NOMO-1 treated with DMSO at 0.1 percent for 48 hours (cell line): ENCODE measurements around the gene SPCS1.
A peak's percentile ranks its signal among the peaks of the same experiment; 100 is the strongest.
"Not testable (repeated sequence)": the region's sequence is repeated elsewhere in the genome, so short reads cannot be mapped to it uniquely, and the experiment has no call there.

ENCODE experiments used
- DNase-seq: peaks from one replicate; lab custom pipeline; 2025; ENCODE audit not compliant: unreplicated experiment; lab: John Stamatoyannopoulos, UW

Gene SPCS1

DNA sequence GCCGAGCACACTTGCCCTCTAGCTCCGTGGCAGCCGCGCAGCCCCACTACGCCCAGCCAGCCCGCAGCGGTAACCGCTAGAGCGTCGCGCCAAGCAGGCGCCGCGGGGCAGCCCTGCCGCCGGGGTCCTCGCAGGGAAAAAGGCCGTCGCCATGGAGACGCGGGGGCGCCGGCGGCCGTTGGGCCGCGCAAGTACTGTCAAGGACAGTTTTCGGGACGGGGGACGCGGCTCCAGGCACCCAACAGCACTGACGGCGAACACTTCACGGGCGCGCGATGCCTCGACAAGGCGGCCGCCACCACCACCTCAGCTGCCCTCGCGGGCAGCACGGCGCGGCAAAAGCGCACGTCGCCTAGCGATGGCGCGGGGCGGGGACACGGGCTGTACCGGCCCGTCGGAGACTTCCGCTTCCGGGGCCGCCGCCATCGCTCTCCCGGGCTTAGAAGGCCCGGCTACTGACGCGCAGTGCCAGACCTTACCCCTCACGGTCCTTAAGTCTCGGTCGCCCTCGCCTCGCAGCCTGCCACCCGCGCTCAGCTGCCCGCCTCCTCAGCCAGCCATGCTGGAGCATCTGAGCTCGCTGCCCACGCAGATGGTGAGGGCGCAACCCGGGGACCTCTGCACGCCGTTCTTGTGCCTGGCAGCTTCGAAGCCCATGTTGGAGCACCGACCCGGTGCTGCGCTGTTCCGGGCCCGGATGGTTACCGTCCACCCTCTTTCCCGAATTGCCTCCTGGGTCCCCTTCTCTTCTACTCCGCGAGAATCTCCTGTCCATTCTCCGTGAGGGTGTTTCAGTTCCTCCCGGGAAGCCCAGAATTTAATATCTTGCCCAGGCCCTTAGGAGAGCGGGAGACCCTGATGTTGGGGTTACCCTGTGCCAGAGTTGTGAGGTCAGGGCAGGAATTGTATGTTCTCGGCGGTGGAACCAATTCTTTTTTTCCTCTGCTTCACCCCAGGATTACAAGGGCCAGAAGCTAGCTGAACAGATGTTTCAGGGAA is at the start of gene SPCS1, which contains the start of gene GLT8D1:
SPCS1 (plus strand) TSS at position 419 of the 999 bp plus-strand sequence; CDS start at position 560, 141 bp downstream.
GLT8D1 (minus strand) TSS at position 104 of the 999 bp plus-strand sequence. CDS start 5,331 bp downstream, outside the sequence.
- DNase-seq: peak; percentile 86

DNA sequence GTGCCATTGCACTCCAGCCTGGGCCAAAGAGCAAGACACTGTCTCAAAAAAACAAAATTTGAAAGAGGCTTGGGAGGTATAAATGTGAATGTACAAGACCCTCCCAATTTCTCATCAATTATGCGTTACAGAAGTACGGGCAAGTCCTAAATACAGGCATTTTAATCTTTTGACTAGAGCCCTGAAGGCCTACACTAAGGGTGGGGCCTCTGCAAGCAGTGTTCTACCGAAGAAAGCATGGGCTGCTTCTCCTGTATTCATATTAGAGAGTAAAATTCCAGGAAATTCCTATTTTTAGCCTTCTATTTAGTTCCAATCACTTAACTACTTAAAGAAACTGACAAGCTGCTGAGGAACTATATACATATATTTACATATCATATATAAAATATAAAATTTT is 45.9 kb upstream of the SPCS1 start:
- no peak for DNase-seq

DNA sequence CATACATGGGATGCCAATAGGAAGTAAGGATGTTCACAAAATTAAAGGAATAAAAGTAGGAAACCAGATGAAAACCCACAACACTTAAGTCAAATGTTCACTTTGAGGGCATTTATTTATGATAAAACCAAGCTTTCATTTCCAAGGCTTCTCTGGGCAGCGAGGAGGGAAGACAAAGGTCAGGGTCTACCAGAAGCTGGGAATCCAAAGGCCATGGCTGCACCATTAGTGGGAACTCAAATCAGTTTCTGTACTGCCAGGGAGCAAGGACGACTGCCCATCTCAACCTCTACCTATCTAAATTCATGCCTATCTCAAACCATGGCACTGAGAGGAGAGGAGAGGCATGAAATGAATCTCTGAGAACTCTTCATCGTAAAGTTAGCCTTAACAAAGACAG is 42.8 kb upstream of the SPCS1 start:
- no peak for DNase-seq

DNA sequence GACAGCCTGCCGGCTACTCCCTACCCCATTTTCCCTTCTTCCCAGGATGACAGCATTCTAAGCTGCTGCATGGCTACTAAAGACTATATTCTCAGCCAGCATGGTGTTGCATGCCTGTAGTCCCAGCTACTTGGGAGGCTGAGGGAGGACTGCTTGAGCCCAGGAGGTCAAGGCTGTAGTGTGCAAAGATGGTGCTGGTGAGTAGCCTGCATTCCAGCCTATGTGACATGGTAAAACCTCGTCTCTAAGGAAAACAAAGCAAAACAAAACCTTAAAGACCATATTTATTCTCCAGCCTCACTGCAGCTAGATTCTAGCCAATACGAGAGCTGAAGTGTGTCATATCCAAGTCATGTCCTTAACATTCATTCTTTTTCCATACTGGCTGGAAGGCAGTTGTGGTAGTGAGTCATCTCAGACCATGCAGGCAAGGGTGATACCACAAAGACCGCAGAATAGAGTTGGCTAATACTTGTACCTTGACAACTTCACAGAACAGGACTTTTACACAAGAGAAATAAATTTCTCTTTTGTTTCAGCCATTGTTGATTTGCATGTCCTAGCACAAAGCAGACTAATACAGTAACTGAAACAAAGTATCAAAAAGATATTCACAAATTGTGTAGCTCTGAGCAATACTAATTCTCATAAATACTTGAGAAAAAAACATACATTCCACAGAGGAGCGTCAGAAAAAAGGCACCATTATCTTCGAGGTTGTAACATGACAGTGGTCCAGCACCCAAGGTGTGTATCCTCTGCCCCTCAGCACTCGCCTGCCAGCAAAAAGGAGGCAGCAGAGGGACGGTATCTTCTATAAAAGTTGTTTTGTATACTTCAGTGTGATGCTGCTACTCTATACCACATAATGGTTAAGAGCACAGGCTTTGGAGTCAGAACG is 35.0 kb upstream of the SPCS1 start:
- peak; percentile 96 for DNase-seq

DNA sequence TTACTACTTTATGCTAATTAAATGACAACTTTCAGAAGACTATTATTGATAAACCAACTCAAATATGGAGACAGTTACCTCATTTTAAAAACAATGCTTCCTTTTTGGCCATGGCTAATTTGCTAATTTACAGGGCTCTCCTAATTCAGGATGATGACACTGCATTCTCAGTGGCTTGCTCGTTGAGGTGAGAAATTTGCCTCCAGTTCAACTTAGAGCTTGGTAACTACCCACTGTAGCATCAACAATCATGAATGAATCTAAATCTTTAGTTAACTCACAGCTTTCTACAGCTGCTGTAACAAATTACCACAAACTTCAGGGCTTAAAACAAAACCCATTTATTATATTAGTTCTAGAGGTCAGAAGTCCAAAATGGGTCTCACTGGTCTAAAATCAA is 34.2 kb upstream of the SPCS1 start:
- DNase-seq: peak; percentile 20

DNA sequence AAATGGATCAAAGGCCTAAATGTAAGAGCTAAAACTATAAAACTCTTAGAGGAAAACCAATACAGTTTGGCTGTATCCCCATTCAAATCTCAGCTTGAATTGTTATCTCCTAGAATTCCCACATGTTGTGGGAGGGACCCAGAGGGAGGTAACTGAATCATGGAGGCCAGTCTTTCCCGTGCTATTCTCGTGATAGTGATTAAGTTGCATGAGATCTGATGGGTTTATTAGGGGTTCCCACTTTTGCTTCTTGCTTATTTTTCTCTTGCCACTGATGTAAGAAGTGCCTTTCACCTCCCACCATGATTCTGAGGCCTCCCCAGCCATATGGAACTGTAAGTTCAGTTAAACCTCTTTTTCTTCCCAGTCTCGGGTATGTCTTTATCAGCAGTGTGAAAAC is 29.7 kb upstream of the SPCS1 start:
- not testable (repeated sequence) for DNase-seq

DNA sequence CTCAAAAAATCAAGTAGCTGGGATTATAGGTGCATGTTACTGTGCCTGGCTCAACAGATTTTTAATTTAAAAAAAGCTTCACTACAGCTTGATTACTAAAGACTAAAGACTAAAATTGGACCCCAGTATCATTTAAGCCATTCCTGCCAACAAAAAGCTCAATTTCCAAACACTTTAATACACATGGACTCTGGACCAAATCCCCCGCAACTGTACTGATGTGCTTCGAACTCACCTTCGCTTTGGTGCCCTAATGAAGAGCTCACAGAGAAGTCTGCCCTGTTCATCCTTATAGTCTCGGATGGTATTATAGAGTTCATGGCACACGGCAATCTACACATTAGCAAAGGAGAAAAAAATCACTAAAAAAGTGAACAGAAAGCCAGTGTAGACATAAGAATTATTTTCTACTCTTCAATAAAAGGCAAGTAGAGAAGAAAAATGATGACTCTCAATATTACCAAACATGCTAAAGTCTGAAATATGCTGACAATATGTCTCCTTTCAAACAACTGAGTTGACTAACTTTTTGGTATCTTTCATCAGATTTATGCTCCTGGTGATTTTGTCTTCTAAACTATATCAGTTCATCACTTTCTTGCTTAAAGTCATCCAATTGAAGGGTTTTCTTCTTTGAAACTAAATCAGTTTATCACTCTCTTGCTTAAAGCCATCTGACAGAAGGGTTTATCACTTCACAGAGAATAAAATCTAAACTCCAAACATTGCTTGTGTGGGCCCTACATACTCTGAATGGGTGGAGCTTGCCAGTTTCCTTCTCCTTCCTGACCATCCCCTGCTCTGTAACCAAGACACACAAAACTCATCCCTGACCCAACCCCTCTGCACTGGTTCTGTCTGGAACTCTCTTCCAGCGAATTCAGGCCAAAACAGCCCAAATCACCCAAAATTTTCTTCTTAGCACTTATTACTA is 27.4 kb upstream of the SPCS1 start:
- no peak for DNase-seq

DNA sequence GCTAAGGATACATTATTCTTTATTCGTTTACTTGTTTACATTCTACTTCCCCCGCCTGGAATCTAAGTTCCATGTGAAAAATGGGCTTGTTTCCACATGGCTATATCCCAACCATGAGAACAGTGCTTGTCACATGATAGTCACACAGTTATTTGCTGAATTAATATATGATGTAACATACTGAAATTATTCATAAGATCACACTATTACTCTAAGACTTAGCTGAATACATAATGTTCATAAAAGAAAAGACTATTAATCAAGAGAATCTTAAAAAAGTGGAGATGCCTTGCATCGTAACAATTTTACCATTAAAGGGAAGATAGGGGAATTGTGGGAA is 26.7 kb upstream of the SPCS1 start:
- DNase-seq: no peak

DNA sequence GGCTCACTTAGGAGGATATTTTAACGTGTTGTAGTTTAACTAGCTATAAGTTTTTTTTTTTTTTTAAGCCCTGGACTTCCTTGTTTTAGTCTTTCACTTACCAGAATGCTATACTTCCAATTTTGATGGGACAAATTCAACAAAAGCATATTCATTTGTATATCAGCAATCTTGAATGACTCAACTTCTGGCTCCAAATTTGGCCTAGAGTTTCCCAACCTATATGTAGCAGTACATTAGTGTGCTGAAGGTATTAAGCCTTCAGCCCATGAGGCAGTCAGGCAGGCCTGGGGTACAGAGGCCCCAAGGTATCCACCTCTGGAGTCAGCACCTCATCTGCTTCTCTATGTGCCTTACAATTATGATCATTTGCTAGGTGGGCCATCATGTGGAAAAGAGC is 26.1 kb upstream of the SPCS1 start:
- DNase-seq: no peak

DNA sequence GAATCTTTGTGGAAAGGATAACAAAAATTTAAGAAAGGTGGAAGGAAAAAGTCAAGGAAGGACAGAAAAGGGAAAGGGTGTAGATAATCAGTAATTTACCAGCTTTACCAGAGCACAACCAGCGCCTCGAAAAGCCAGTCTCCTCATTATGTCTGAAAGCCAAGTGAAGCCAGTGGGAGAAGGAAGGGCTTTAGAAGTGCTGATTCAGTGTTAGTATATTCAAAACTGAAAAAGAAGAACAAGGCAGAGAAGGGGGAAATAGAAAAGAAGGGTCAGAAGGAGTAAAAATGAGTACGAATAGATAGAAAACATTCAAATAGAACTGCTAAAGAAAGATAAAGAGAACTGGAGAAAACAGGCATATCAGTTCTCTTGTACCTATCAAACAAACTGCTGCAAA is 24.3 kb upstream of the SPCS1 start:
- peak; percentile 48 for DNase-seq

DNA sequence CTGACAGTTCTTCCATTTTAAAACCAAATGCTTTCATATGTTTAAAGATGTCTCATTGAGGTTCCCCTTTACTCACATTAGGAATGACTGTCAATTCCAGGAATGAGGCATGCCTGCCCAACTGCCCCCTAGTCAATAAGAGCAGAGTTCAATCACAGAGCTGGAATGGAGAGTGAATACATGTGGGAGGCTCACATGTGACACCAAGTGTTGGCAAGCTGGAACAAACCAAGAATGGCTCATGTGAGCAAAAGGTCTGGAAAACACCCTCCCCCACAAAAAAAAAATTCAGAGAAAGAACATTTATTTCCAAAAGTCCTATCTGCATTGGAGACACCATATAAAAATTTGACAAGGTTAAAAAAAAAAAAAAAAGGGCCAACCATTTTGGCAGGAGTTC is 23.9 kb upstream of the SPCS1 start:
- no peak for DNase-seq

DNA sequence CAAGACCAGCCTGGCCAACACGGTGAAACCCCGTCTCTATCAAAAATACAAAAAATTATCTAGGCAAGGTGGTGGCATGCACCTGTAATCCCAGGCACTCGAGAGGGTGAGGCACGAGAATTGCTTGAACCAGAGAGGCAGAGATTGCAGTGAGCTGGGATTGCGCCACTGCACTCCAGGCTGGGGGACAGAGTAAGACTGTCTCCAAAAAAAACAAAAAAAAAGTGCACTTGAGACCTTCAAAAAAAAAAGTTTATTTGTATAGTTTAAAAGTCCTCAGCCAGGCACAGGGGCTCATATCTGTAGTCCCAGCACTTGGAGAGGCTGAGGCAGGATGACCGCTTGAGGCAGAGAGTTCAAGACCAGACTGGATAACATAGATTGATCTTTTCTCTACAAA is 22.3 kb upstream of the SPCS1 start:
- no peak for DNase-seq

DNA sequence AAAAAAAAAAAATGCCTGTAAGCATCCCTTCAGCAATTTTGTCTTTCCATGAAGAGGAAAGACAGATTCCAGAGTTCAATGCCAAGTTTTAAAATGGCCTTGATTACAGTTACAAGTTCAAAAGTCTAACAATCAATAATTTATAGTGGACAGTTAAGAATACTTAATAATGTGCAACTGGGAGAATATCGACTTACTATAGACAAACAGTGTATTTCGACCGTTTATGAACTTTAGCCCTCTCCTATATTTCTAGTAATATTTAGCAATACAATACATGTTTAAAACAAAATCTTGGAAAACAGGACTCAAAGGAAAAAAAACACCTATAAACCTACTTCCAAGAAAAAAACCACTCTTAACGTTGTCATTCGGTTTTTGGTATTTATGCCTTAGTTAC is 21.7 kb upstream of the SPCS1 start:
- no peak for DNase-seq

DNA sequence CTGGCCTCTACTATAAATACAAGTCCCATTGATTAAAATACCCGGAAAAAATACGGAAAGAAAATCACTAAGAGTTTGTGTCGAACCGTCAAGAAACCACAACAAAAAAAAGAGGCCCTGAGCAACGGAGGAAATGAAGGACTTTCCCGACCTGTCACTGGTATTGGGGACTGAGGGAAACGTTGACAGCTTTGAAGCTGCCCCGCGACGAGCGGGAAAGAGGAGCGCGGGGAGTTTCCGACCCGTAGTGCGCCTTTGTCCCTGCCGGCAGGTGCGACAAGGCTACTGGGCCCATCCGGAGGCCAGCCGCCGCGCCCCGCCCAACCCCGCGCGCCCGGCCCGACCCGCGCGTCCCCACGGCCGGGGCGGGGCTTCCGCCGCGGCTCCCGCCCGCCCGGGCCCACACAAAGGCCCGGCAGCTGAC is 20.6 kb upstream of the SPCS1 start:
- DNase-seq: peak; percentile 72

DNA sequence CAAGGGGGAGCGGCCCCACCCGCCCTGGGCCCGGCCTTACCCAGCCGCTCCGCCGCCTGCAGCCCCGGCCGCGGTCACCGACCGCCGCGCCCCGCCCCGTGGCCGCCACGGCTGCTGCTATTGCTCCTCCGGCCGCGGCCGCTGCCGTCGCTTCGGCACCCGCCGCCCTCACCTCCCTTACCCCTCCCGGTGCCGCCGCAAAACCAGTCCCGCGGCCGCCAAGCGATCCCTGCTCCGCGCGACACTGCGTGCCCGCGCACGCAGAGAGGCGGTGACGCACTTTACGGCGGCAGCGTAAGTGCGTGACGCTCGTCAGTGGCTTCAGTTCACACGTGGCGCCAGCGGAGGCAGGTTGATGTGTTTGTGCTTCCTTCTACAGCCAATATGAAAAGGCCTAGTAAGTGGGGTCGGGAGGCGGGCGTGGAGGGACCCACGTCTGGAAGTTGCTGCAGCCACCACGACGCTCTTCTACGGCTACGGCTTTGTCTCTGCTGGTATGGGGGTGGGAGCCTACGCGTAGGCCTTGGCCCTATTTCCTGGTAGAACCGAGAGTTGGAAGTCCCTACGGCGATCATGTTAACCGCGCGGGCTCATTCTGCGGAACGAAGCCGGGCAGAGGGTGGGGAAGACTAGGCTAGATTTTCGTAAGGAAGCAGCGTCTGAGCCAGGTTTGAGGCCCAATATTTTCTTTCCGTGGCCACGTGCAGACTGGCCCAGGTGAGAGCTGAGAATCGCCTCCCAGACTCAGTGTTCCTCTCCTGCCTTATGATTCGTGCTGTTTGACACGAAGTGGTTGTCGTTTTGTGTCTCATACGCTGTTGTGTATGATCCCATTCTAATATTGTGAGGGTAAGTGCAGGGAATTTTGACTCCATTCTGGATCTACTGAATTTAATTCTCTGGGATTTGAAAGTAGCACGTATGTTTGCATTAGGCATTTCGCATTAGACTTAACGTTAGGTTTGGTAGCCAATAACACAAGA is 19.9 kb upstream of the SPCS1 start, which contains the start of the genes GNL3 and PBRM1:
GNL3 (plus strand) TSS at position 324 of the 983 bp plus-strand sequence; CDS start at position 385, 61 bp downstream.
PBRM1 (minus strand) TSS at position 205 of the 983 bp plus-strand sequence.
- peak; percentile 91 for DNase-seq

DNA sequence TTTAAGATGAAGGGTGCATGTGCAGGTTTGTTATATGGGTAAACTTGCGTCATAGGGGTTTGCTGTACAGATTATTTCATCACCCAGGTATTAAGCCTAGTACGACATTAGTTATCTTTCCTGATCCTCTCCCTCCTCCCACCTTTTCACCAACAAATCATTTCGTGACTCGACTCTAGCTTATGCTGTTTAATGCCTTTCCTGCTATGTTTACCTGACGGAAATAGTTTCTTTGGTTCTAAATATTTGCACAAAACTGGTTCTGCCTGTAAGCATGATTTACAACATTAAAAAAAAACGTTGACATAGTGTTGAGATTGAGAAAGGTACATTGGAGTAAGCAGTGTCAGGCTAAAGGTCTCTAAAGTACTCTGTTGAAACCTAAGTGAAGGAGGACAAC is 17.6 kb upstream of the SPCS1 start:
- no peak for DNase-seq

DNA sequence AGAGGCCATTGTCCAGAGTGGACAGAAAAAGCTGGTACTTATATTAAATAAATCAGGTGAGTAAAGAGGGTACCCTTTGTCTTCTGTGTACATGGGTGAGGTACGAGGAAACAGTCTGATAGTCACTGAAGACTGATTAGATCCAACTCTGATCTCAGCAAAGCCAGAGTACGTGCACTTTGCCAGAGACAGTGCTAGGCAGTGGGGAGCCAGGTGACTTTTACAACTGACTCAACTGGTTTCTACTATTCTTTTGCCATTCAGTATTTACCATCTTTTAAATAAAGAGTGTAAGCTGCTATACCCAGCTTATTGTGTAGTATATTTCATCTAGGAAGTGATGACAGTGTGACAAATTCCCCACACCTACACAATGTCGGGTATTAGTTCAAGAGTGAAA is 16.8 kb upstream of the SPCS1 start:
- DNase-seq: no peak

DNA sequence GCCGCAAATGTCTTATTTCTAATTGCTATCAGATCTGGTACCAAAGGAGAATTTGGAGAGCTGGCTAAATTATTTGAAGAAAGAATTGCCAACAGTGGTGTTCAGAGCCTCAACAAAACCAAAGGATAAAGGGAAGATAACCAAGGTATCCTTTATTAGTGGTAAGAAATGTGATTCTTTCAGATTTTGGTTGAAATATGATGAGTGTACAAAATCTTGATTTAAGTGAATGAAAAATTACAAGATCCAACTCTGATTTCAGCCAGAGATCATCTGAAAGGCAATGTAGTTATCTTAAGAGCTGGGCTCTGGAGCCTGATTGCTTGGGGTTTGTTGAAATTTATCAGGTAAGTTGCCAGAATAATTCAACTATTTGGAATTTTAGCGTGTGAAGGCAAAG is 15.3 kb upstream of the SPCS1 start:
- no peak for DNase-seq

DNA sequence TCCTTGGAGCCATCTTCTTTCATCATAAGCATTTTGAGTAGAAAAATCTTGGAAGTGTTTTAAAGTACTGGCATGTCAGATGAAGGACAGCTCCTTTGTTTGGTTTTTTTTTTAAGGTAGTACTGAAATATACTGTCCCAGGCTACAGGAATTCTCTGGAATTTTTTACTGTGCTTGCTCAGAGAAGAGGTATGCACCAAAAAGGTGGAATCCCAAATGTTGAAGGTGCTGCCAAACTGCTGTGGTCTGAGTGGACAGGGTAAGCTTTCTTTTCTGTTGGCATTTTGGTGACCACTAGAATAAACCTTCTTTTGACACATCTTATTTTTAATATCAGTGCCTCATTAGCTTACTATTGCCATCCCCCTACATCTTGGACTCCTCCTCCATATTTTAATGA is 12.8 kb upstream of the SPCS1 start:
- no peak for DNase-seq
